MG63 (cell line): ENCODE data around the gene ITGAX. TPM values are rescaled to one million over a fixed set of nuclear protein-coding genes. Genes with fewer than 3 reads are reported as not detected.
"Not testable (repeated sequence)": the region's sequence is repeated elsewhere in the genome, so short reads cannot be mapped to it uniquely, and the experiment has no call there.

Source experiments
- DNase-seq: peaks from one replicate; pipeline ENCODE4 v3.0.0-alpha.2; 2020
- H3K27me3 ChIP-seq: fragments of 250-450 bp; sonication (Bioruptor Pico); 2 replicates; pipeline ENCODE4 v1.5.1; 2020; ENCODE audit warnings: mild to moderate bottlenecking, moderate library complexity
- H3K36me3 ChIP-seq: fragments of 250-450 bp; sonication (Bioruptor Pico); 2 replicates; pipeline ENCODE4 v1.5.1; 2020; ENCODE audit warnings: mild to moderate bottlenecking, moderate library complexity
- H3K4me3 ChIP-seq: fragments of 250-450 bp; sonication (Bioruptor Pico); 2 replicates; pipeline ENCODE4 v1.5.1; 2020; ENCODE audit warnings: mild to moderate bottlenecking, moderate library complexity
- H3K9me3 ChIP-seq: fragments of 250-450 bp; sonication (Bioruptor Pico); 2 replicates; pipeline ENCODE4 v1.5.1; 2020; ENCODE audit warnings: mild to moderate bottlenecking, moderate library complexity
- total RNA-seq: library from RNA; depleted of rRNA; stranded (reverse); fragments of >200 nt; shearing (Covaris generic); gene quantifications from 2 replicates; pipeline ENCODE4 v1.2.3, GENCODE V29; 2014; ENCODE audit warnings: low replicate concordance

The ITGAX gene
- total RNA-seq, 1 experiment from 2014 or later = 0.46 TPM

- H3K27me3 ChIP-seq = peaks cover 27% of the 10 kb centered on the region
- H3K4me3 ChIP-seq = no peak overlapping the region
- no peaks in the 10 kb centered on the region for H3K36me3 ChIP-seq
- DNase-seq = no peak
- no peaks in the 10 kb centered on the region for H3K9me3 ChIP-seq
Measured at GRCh38 chr16:31334934-31335333, 20.0 kb upstream of the ITGAX start.

DNA sequence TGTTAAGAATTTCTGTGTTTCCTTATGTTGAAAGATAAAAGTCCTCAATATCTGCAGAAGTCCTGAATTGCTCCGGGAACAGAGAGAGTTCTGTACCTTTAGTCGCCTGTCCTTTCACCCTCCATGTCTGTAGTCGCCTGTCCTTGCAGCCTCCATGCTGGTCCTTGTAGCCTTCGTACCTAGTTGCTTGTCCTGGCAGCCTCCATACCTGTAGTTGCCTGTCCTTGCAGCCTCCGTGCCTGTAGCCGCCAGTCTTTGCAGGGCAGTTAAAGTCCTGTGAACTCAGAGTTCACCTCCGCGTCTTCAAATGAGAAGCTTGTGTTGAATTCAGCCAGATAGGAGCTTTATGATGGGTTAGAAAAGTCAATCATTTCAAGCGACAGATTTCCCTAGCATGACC, 19.5 kb upstream of the ITGAX start:
- peaks cover 23% of the 10 kb centered on the region for H3K27me3 ChIP-seq
- no peak overlapping the region for H3K4me3 ChIP-seq
- H3K9me3 ChIP-seq = no peaks in the 10 kb centered on the region
- H3K36me3 ChIP-seq = no peaks in the 10 kb centered on the region
- no peak for DNase-seq

- H3K9me3 ChIP-seq, H3K4me3 ChIP-seq, DNase-seq, H3K36me3 ChIP-seq: not testable (repeated sequence)
- peaks cover 12% of the 10 kb centered on the region for H3K27me3 ChIP-seq
Measured at GRCh38 chr16:31338166-31338685, 16.8 kb upstream of the ITGAX start.

DNA sequence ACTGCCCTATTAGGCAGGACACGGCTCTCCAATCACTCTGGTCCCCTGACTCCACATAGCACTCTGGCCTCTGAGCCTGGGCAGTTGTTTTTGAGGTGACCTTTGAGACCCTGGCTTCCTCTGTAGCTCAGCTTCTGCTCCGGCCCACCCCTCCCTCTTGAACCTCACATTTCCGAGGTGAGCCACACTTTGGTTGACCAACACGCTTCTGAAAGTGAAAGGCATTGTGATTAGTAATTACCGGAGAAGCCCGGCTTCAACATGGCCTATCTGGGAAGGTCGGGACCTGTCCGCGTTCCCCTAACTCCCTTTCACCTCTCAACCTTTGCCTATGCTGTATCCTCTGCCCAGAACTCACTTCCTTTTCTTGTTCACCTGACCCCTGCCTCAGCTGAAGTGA, 10.3 kb upstream of the ITGAX start:
- Histone ChIP-seq H3K36me3 (no peaks in the 10 kb centered on the region), H3K4me3 (no peak overlapping the region)
- DNase-seq = no peak

GRCh38 chr16:31347445-31347844, 7.5 kb upstream of the ITGAX start:
- no peak for DNase-seq
- H3K36me3 ChIP-seq = no peaks in the 10 kb centered on the region
- H3K4me3 ChIP-seq = no peak overlapping the region
- H3K27me3 ChIP-seq = no peaks in the 10 kb centered on the region; the same call in 1 of the 2 replicates
- H3K9me3 ChIP-seq = no peaks in the 10 kb centered on the region

More for the DNA sequence above, 10.3 kb upstream of the ITGAX start:
- Histone ChIP-seq H3K27me3 (peaks cover 6% of the 10 kb centered on the region), H3K9me3 (no peaks in the 10 kb centered on the region)

DNA sequence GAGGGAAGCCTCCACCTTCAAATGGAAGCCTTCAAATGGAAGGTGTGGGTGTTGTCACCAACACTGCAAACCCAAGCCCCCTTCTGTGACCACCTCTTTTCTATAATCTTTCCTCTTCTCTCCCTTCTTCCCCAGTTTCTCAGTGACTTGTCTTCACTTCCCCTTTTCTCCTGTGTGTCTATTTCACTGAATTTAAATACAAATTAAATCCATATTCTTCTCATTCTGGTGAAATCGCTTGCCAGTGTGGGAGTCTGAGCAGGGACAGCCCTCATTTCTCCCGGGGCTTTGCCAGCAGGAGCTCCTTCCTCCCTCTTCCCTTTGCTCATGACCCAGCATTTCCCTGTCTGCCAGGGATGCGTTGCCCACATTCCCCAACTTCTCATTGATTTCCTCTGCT, 6.4 kb upstream of the ITGAX start:
- DNase-seq = no peak
- Histone ChIP-seq H3K36me3 (no peaks in the 10 kb centered on the region), H3K27me3 (no peaks in the 10 kb centered on the region; the same call in 1 of the 2 replicates), H3K4me3 (no peak overlapping the region), H3K9me3 (no peaks in the 10 kb centered on the region)

GRCh38 chr16:31350275-31351005, 4.5 kb upstream of the ITGAX start:
- H3K4me3 ChIP-seq = no peak overlapping the region

GRCh38 chr16:31351246-31351941, 3.6 kb upstream of the ITGAX start:
- no peak overlapping the region for H3K4me3 ChIP-seq
- no peaks in the 10 kb centered on the region; the same call in 1 of the 2 replicates for H3K27me3 ChIP-seq
- no peaks in the 10 kb centered on the region for H3K36me3 ChIP-seq
- H3K9me3 ChIP-seq = no peaks in the 10 kb centered on the region
- no peak for DNase-seq

More at GRCh38 chr16:31350275-31351005, 4.5 kb upstream of the ITGAX start:
- no peak for DNase-seq
- no peaks in the 10 kb centered on the region for H3K9me3 ChIP-seq
- no peaks in the 10 kb centered on the region; the same call in 1 of the 2 replicates for H3K27me3 ChIP-seq
- H3K36me3 ChIP-seq = no peaks in the 10 kb centered on the region

- DNase-seq = no peak
- Histone ChIP-seq H3K9me3 (no peaks in the 10 kb centered on the region), H3K4me3 (no peak overlapping the region), H3K27me3 (no peaks in the 10 kb centered on the region; the same call in 1 of the 2 replicates), H3K36me3 (no peaks in the 10 kb centered on the region)
Measured at GRCh38 chr16:31351942-31352325, 3.0 kb upstream of the ITGAX start.

- Histone ChIP-seq H3K36me3 (no peaks in the 10 kb centered on the region), H3K4me3 (no peak overlapping the region), H3K9me3 (no peaks in the 10 kb centered on the region), H3K27me3 (no peaks in the 10 kb centered on the region; the same call in 1 of the 2 replicates)
- no peak for DNase-seq
Measured at GRCh38 chr16:31352376-31353115, 2.4 kb upstream of the ITGAX start.

DNA sequence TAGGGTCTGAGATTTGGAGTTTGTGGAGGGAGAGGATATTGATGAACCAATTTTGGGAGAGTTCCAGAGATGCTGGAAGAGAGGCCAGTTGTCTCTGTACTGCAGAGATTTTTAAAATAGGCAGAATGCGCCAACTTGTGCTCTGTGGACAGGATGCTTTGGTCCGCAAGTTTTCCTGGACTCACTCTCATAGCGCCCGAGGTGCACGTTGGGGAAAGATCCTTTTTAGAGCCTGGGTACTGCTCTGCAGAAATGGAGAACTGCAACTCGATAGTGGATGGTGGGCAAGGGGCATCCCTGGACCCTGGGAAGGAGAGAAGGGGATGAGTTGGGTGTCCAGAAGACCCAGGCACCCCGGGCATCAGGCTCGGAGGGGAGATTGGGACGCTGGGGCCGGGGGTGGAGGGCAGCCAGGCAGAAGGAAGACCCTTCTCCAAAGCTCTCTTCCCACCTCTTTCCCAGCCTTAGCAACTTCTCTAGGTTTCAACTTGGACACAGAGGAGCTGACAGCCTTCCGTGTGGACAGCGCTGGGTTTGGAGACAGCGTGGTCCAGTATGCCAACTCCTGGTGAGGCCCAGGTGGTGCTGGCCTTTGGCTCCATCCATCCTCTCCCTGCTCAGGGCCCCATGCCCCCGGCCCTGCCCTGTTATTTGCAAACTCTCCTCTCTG, 590 bp downstream of the ITGAX start:
- H3K27me3 ChIP-seq = no peaks in the 10 kb centered on the region; the same call in 1 of the 2 replicates
- H3K9me3 ChIP-seq = no peaks in the 10 kb centered on the region
- DNase-seq = no peak
- H3K4me3 ChIP-seq = no peak overlapping the region
- H3K36me3 ChIP-seq = no peaks in the 10 kb centered on the region

- DNase-seq = no peak
- H3K9me3 ChIP-seq = no peaks in the 10 kb centered on the region
Measured at GRCh38 chr16:31356566-31357323, 1.8 kb downstream of the ITGAX start.

GRCh38 chr16:31357324-31358109, 2.5 kb downstream of the ITGAX start:
- no peaks in the 10 kb centered on the region for H3K27me3 ChIP-seq
- no peak for DNase-seq
- H3K4me3 ChIP-seq = no peak overlapping the region

More at GRCh38 chr16:31356566-31357323, 1.8 kb downstream of the ITGAX start:
- H3K27me3 ChIP-seq = no peaks in the 10 kb centered on the region
- H3K36me3 ChIP-seq = no peaks in the 10 kb centered on the region
- H3K4me3 ChIP-seq = no peak overlapping the region

GRCh38 chr16:31360251-31360650, 5.3 kb downstream of the ITGAX start:
- Histone ChIP-seq H3K36me3 (no peaks in the 10 kb centered on the region), H3K9me3 (no peaks in the 10 kb centered on the region), H3K27me3 (no peaks in the 10 kb centered on the region), H3K4me3 (no peak overlapping the region)
- DNase-seq = no peak

More at GRCh38 chr16:31357324-31358109, 2.5 kb downstream of the ITGAX start:
- Histone ChIP-seq H3K9me3 (no peaks in the 10 kb centered on the region), H3K36me3 (no peaks in the 10 kb centered on the region)
